Left lobe of liver (tissue), 2 donors: ENCODE results near the gene PRR22. TPM values are rescaled to one million over a fixed set of nuclear protein-coding genes. Genes with fewer than 3 reads are reported as not detected.
"Not testable (repeated sequence)": the region's sequence is repeated elsewhere in the genome, so short reads cannot be mapped to it uniquely, and the experiment has no call there.

ENCODE experiments used
- ATAC-seq: fragments of 200-7000 bp; cut with Tn5 transposase; one replicate; pipeline ENCODE4 v1.9.1; 2020; ENCODE audit warnings: mild to moderate bottlenecking, moderate library complexity
- DNase-seq: peaks from one replicate; pipeline ENCODE4 v3.0.0-alpha.2; 2020; ENCODE audit warnings: low spot score
- total RNA-seq: library from RNA; stranded (reverse); gene quantifications from one replicate; pipeline ENCODE4 v1.2.1, GENCODE V29; 2021
- donor health status: DM: no; HTN: no; CAD: no; lungs with moderate emphysema.
- donor health status: DM: no; HTN: yes; CAD: no.

The PRR22 gene
- total RNA-seq, 1 donor from 2014 or later = 3.0 TPM

DNA sequence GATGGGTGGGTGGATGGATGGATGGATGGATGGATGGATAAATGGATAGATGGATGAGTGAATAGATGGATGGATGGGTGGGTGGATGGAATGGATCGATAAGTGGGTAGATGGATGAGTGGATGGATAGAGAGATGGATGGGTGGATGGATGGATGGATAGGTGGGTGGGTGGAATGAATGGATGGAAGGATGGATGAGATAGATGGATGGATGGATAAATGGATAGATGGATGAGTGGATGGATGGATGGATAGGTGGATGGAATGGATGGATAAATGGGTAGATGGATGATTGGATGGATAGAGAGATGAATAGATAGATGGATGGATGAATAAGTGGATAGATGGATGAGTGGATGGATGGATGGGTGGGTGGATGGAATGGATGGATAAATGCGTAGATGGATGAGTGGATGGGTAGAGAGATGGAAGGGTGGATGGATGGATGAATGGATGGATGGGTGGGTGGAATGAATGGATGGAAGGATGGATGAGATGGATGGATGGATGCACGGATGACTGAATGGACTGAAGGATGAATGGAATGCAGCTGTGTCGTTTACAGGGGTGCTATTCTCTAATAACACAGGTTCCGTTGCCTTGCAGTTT is 21.8 kb downstream of the PRR22 start:
- no peak for ATAC-seq
- DNase-seq = no peak

DNA sequence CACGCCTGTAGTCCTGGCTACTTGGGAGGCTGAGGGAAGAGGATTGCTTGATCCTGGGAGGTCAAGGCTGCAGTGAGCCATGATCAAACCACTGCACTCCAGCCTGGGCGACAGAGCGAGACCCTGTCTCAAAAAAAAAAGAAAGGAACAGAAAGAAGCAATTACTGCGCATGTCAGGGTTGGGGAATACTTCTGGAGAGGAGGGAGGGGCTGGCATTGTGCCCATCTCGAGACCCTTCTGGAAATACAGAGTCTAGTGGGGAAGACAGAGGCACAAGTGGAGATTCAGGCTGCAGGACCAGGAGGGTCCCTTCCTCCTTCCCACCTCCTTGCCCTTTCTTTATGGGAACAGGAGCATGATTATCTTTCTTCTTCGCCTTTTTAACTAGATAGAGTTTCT is 30.8 kb downstream of the PRR22 start:
- ATAC-seq (no peak), DNase-seq (no peak)

GRCh38 chr19:5751709-5752108 is 32.8 kb downstream of the PRR22 start:
- no peak for ATAC-seq

GRCh38 chr19:5749505-5749904 is 35.0 kb downstream of the PRR22 start:
- ATAC-seq (no peak), DNase-seq (no peak)

More at GRCh38 chr19:5751709-5752108, 32.8 kb downstream of the PRR22 start:
- DNase-seq = no peak

DNA sequence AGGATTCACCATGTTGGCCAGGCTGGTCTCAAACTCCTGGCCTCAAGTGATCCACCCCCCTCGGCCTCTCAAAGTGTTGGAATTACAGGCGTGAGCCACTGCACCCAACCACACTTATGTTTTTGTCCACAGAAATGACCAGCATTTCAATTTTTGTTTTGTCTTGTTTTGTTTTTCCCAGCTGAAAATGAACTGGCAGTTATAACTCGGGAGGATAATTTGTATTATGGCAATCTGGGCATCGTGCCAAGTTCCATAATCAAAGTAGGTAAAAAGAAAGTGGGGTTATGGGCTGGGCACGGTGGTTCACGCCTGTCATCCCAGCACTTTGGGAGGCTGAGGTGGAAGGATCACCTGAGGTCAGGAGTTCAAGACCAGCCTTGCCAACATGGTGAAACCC is 35.6 kb downstream of the PRR22 start:
- not testable (repeated sequence) for ATAC-seq, DNase-seq

- not testable (repeated sequence) for DNase-seq, ATAC-seq
Observed at GRCh38 chr19:5744999-5745398, 39.5 kb downstream of the PRR22 start.

GRCh38 chr19:5743630-5744029 is 40.9 kb downstream of the PRR22 start:
- DNase-seq (no peak), ATAC-seq (no peak)

GRCh38 chr19:5742051-5742450 is 42.5 kb downstream of the PRR22 start:
- ATAC-seq = no peak
- DNase-seq = no peak

GRCh38 chr19:5738423-5738822 is 46.1 kb downstream of the PRR22 start:
- ATAC-seq (no peak), DNase-seq (no peak)

DNA sequence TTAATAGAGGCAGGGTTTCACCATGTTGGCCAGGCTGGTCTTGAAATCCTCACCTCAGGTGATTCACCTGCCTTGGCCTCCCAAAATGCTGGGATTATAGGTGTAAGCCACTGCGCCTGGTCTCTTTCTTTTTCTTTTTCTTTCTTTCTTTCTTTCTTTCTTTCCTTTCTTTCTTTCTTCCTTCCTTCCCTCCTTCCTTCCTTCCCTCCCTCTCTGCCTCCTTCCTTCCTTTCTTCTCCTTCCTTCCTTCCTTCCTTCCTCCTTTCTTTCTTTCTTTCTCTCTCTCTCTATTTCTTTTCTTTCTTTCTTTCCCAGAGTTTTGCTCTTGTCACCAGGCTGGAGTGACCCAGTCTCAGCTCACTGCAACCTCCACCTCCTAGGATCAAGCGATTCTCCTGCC is 51.4 kb downstream of the PRR22 start:
- not testable (repeated sequence) for DNase-seq, ATAC-seq

Other genes with a start within 250 kb of the PRR22 start
- not detected for gene TINCR, start 216.8 kb downstream of the PRR22 start, total RNA-seq
- gene SAFB2, start 162.0 kb downstream of the PRR22 start, total RNA-seq = 49.4 TPM
- gene SAFB, start 161.7 kb downstream of the PRR22 start, total RNA-seq = 48.6 TPM
- gene MICOS13, start 104.2 kb downstream of the PRR22 start, total RNA-seq = 38.4 TPM
- 4.1 TPM for gene HSD11B1L, start 103.7 kb downstream of the PRR22 start, total RNA-seq
- gene RPL36, start 94.5 kb downstream of the PRR22 start, total RNA-seq = 241 TPM
- gene LONP1, start 64.6 kb downstream of the PRR22 start, total RNA-seq = 68.7 TPM
- not detected for gene CATSPERD, start 64.1 kb downstream of the PRR22 start, total RNA-seq
- 18.8 TPM for gene DUS3L, start 6.4 kb upstream of the PRR22 start, total RNA-seq
- 16.7 TPM for gene NRTN, start 20.3 kb upstream of the PRR22 start, total RNA-seq
- gene FUT6, start 55.0 kb upstream of the PRR22 start, total RNA-seq = 3.0 TPM
- gene FUT3, start 66.7 kb upstream of the PRR22 start, total RNA-seq = 0.93 TPM
- 0.40 TPM for gene FUT5, start 85.8 kb upstream of the PRR22 start, total RNA-seq
- 164 TPM for gene NDUFA11, start 119.0 kb upstream of the PRR22 start, total RNA-seq
- 3.9 TPM for gene VMAC, start 120.1 kb upstream of the PRR22 start, total RNA-seq
- 11.5 TPM for gene CAPS, start 129.5 kb upstream of the PRR22 start, total RNA-seq
- gene RANBP3, start 193.4 kb upstream of the PRR22 start, total RNA-seq = 22.8 TPM